Breast epithelium (tissue), 4 donors: ENCODE results near the gene CPSF4L. TPM values are rescaled to one million over a fixed set of nuclear protein-coding genes. Genes with fewer than 3 reads are reported as not detected.
A peak's percentile ranks its signal among the peaks of the same experiment; 100 is the strongest.

ENCODE experiments used
- DNase-seq, 2 donors: peaks; one replicate each; pipeline ENCODE4 v3.0.0-alpha.2; 2019; ENCODE audit warnings: low spot score in 2 of 2
- H3K27ac ChIP-seq, 2 donors: fragments of 200-600 bp; sonication (generic) in 1 of 2; one replicate each; pipeline ENCODE4 v1.5.1; 2016 to 2019; ENCODE audit warnings: mild to moderate bottlenecking in 1 of 2
- H3K27me3 ChIP-seq, 2 donors: fragments of 200-600 bp; sonication (generic) in 1 of 2; one replicate each; pipeline versions ENCODE4 v1.5.1 to v1.6.0; 2017 to 2019; ENCODE audit warnings: control low read depth in 1 of 2, mild to moderate bottlenecking in 1 of 2
- H3K36me3 ChIP-seq: fragments of 200-600 bp; one replicate; pipeline ENCODE4 v1.5.1; 2019
- H3K4me1 ChIP-seq, 2 donors: fragments of 200-600 bp; sonication (generic); one replicate each; pipeline ENCODE4 v1.5.1; 2016 to 2019; ENCODE audit warnings: control low read depth in 1 of 2
- H3K4me3 ChIP-seq, 3 donors: fragments of 200-600 bp; sonication (generic); 1 replicate in 2 of 3; 2 replicates in 1 of 3; pipeline ENCODE4 v1.5.1; 2016 to 2019; ENCODE audit warnings: mild to moderate bottlenecking in 3 of 3, moderate library complexity in 2 of 3
- H3K9me3 ChIP-seq, 2 donors: fragments of 200-600 bp; sonication (generic) in 1 of 2; one replicate each; pipeline ENCODE4 v1.5.1; 2016 to 2019; ENCODE audit warnings: control low read depth in 1 of 2
- POLR2A ChIP-seq: fragments of 450-650 bp; IDR thresholded peaks from one replicate; pipeline ENCODE4 v1.6.1; 2016; ENCODE audit warnings: antibody characterized with exemption, mild to moderate bottlenecking, moderate library complexity
- POLR2AphosphoS5 ChIP-seq, 3 donors: sonication (generic); formaldehyde crosslinking; IDR thresholded peaks; one replicate each; pipeline ENCODE4 v1.6.1; 2017; ENCODE audit warnings: antibody characterized with exemption in 3 of 3
- intact Hi-C: fragments of 100-400 bp; cut with DNase I; formaldehyde crosslinking; loops from one replicate; pipeline ENCODE4 v1.15.1; 2023; ENCODE audit warnings: low total_unique reads
- total RNA-seq, 3 donors: library from RNA; depleted of rRNA; stranded (reverse); fragments of >200 nt; gene quantifications; one replicate each; pipeline ENCODE4 v1.1.0, GENCODE V29; 2016
- TF ChIP-seq, protein P1 (sequence below), 3 donors: fragments of 450-650 bp; IDR thresholded peaks; one replicate each; pipeline ENCODE4 v1.5.1; 2016 to 2017; ENCODE audit warnings: antibody characterized with exemption in 3 of 3, mild to moderate bottlenecking in 3 of 3, moderate library complexity in 3 of 3

The CPSF4L gene
- total RNA-seq, 3 donors from 2014 or later, result 0.29 TPM; not detected in 2

DNA sequence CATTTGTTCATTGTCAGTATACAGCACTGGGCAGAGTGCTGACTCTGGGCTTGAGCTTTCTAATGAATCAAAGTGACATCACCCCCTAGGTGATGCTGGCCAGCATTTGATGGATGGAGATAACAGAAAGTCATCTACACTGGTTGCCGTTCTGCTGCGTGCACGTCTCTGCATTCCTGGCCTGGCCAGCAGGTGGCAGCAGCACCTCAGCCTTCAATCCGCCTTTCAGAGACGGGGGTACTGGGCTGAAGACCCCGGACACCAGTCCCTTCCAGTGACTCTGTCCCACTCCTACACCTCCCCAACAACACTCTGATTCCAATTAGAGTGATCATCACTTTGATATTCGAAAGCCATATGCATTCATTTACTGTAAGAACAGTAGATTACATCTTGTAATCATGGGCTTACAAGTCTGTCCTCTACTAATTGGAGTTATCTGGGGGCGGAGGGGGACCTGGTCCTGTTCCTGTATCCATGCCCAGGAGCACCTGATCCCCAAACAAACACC lies 6.0 kb downstream of the CPSF4L start:
- intact Hi-C loops, result loop anchor here (2.0 kb wide), 1 partner anchor 113 kb away; no protein-coding TSS in a partner anchor
- Histone ChIP-seq H3K36me3 (no peaks in the 10 kb centered on the region), H3K27me3 (no peaks in the 10 kb centered on the region), H3K9me3 (no peaks in the 10 kb centered on the region), H3K27ac (no peak overlapping the region), H3K4me3 (no peak overlapping the region), H3K4me1 (no peaks in the 10 kb centered on the region)
- no peak for DNase-seq
- TF ChIP-seq POLR2A, result no peak
- TF ChIP-seq, protein P1, sequence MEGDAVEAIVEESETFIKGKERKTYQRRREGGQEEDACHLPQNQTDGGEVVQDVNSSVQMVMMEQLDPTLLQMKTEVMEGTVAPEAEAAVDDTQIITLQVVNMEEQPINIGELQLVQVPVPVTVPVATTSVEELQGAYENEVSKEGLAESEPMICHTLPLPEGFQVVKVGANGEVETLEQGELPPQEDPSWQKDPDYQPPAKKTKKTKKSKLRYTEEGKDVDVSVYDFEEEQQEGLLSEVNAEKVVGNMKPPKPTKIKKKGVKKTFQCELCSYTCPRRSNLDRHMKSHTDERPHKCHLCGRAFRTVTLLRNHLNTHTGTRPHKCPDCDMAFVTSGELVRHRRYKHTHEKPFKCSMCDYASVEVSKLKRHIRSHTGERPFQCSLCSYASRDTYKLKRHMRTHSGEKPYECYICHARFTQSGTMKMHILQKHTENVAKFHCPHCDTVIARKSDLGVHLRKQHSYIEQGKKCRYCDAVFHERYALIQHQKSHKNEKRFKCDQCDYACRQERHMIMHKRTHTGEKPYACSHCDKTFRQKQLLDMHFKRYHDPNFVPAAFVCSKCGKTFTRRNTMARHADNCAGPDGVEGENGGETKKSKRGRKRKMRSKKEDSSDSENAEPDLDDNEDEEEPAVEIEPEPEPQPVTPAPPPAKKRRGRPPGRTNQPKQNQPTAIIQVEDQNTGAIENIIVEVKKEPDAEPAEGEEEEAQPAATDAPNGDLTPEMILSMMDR (IDR thresholded peaks at IDR 0.05), result peak; percentile 93 to 99 (median 98)
- TF ChIP-seq POLR2AphosphoS5 (IDR thresholded peaks at IDR 0.05), result peak in 2 of 3 donors; percentile 12 to 49

DNA sequence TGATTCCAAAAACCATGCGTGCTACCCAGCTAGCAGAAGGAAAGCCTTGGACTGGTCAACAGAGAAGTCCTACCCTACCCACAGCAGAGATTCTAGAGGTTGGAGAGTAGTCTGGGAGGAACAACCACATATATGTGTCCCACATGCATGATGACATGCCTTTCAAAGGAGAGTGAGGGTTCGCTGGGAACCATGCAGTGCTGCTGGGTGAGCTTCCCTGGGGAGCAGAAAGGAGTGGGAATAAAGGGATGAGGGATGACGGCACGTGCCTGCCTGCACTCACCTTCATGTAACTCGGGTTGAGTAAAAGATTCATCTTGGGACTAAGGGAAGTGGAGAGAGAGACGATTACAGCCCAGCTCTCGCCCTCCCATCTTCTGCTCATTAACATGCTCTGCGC lies 9.8 kb downstream of the CPSF4L start:
- H3K27me3 ChIP-seq, result no peaks in the 10 kb centered on the region
- no peaks in the 10 kb centered on the region for H3K36me3 ChIP-seq
- intact Hi-C loops, result no loop called here
- H3K27ac ChIP-seq, result no peak overlapping the region
- no peak overlapping the region for H3K4me3 ChIP-seq
- no peak for DNase-seq
- no peaks in the 10 kb centered on the region for H3K4me1 ChIP-seq
- no peaks in the 10 kb centered on the region for H3K9me3 ChIP-seq
- TF ChIP-seq, protein P1 (IDR thresholded peaks at IDR 0.05), result no peak
- TF ChIP-seq POLR2A (no peak), POLR2AphosphoS5 (IDR thresholded peaks at IDR 0.05) (no peak)

DNA sequence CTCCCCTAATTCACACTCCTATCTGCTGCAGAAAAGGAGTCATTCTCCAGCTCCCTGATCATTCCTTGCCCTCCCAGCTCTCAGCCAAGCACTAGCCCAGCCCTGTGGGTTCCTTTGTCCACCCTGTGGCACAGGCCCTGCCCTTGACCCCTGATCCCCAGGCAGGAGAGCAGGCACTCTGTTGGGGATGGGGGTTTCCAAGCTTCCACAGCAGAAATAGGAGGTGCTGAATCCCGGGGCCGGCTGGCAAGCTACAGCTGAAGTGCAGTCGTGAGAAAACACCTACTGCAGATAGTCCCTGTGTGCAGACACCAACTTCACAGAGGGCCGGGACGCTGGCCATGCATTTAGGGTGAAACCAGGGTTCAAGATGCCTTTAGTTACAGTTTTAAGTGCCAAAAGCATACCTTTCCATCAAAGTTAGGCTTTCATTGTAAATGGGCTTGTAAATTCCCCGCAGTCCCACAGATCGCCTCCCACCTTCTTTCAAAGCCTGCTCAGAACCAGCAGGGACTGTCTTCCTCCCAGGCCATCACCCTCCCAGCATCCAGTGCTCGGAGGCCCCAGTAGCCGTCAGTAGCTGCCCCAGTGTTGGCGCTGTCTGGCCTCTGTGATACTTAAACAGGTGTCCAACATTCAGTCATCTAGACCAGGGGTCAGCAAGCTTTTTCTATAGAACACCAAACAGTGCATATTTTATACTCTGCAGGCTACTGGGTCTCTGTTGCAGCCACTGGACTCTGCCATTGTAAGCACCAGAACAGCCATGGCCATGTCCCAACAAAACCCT lies 10.6 kb downstream of the CPSF4L start:
- TF ChIP-seq POLR2AphosphoS5 (IDR thresholded peaks at IDR 0.05), result no peak
- TF ChIP-seq, protein P1 (IDR thresholded peaks at IDR 0.05), result no peak
- TF ChIP-seq POLR2A, result no peak
- intact Hi-C loops, result no loop called here
- Histone ChIP-seq H3K27me3 (no peaks in the 10 kb centered on the region), H3K4me1 (no peaks in the 10 kb centered on the region), H3K9me3 (no peaks in the 10 kb centered on the region), H3K36me3 (no peaks in the 10 kb centered on the region), H3K27ac (no peak overlapping the region), H3K4me3 (no peak overlapping the region)
- no peak for DNase-seq

DNA sequence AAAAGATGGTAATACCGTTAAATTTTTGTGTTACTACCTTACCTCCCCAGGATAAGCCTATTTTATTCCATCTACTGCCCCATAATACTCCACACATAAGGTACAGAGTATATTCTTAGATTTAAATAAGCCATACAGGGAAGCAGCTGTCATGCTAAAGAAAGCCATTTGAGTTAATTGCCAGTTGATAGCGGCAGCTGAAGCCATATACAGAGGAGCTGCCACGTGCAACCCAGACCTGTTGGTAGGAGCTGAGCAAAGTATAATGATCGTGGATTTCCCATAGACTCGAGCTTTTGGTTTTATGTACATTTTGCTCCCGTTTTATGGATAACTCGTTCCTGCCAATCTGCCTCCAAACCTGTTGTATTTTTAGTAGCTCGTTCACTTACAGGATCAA lies 12.0 kb downstream of the CPSF4L start:
- no peak for DNase-seq
- intact Hi-C loops, result no loop called here
- Histone ChIP-seq H3K27ac (no peak overlapping the region), H3K36me3 (no peaks in the 10 kb centered on the region), H3K9me3 (no peaks in the 10 kb centered on the region), H3K27me3 (no peaks in the 10 kb centered on the region), H3K4me1 (no peaks in the 10 kb centered on the region), H3K4me3 (no peak overlapping the region)
- TF ChIP-seq POLR2AphosphoS5 (IDR thresholded peaks at IDR 0.05) (no peak), POLR2A (no peak)
- TF ChIP-seq, protein P1 (IDR thresholded peaks at IDR 0.05), result no peak

DNA sequence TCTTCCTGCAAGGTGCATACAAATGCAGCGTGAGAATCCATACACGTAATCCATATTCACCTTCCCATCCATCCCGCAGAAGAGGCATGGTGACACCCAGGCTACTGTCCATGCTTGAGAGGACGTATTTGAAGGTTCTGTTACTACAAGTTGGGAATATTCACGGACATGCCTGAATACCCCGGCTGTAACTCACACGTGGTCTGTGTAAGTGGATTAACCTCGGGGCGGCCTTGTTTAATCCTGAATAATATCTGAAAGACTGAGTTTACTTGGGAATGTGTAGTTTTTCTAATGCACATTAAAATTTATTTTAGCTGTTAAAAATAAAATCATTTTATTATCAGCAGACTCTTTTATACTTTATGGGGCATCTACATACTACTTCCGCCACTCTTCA lies 13.1 kb downstream of the CPSF4L start:
- intact Hi-C loops, result no loop called here

More for the DNA sequence above, 13.1 kb downstream of the CPSF4L start:
- TF ChIP-seq, protein P1 (IDR thresholded peaks at IDR 0.05), result no peak
- TF ChIP-seq POLR2A, result no peak
- no peak for TF ChIP-seq POLR2AphosphoS5 (IDR thresholded peaks at IDR 0.05)
- no peaks in the 10 kb centered on the region for H3K27me3 ChIP-seq
- DNase-seq, result no peak
- no peaks in the 10 kb centered on the region for H3K4me1 ChIP-seq
- no peak overlapping the region for H3K27ac ChIP-seq
- H3K36me3 ChIP-seq, result no peaks in the 10 kb centered on the region
- H3K4me3 ChIP-seq, result no peak overlapping the region
- H3K9me3 ChIP-seq, result no peaks in the 10 kb centered on the region
